D341Med (cell line): ENCODE measurements around the gene UNC5C.

Experiments
- DNase-seq: peaks from one replicate; pipeline ENCODE4 v3.0.0; 2012; ENCODE audit warnings: low spot score

Gene UNC5C

DNA sequence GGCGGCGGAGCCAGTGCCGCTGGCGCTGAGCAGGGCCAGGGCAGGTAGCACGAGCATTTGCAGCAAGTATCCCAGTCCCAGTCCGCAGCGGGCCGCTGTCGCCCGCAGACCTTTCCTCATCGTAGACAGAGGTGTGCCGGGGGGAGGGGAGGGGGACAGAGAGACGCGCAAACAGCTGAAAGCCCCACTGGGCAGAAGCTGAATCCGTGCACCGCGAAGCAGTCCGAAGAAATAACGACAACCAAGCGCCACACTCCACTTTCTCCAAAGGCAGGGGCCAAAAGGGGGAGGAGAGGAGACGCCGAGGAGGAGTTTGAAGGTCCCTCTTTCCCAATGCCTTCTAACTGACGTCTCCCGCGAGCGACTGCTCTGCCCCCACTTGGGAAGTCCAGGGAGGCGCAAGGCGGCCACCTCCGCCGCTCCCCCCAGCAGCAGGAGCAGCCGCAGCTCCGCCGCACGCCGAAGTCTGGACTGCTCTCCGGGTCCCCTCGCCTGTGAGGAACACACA lies at the start of gene UNC5C:
UNC5C (minus strand) TSS at position 236 of the 508 bp plus-strand sequence.
- peak; percentile 58 for DNase-seq

DNA sequence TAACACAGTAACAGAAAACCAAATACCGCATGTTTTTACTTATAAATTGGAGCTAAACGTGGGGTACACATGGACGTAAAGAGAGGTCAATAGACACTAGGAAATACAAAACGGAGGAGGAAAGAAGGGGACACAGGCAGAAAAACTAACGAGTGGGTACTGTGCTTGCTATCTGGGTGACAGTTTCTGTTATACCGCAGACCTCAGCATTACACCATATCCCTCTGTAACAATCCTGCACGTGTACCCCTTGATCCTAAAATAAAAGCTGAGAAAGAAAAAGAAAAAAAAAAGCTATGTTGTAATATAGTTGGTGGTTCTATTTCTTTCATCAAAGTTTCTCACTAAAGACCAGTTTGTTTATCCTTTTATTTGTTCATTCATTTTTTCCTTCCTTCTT lies 47.9 kb upstream of the UNC5C start:
- no peak for DNase-seq

DNA sequence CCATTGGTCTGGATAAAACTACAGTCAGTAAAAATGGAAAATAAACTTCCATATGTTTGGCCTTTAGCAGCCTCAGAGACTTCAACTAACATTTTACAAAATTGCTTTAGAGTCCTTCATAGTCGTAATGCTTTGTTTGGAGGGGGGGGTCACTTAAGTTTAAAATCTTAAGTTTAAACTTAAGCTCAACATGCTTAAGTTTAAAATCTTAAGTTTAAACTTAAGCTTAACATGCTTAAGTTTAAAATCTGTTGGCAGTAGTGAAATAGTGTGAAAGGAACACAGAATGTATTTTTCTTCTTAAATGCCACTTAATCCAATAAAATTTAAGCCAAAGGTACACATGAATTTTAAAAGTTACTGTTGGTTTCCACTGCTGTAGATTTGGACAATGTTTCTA lies 45.9 kb upstream of the UNC5C start:
- DNase-seq: no peak

- DNase-seq: no peak
These were observed 45.2 kb upstream of the UNC5C start for GRCh38 chr4:95594013-95594412.

DNA sequence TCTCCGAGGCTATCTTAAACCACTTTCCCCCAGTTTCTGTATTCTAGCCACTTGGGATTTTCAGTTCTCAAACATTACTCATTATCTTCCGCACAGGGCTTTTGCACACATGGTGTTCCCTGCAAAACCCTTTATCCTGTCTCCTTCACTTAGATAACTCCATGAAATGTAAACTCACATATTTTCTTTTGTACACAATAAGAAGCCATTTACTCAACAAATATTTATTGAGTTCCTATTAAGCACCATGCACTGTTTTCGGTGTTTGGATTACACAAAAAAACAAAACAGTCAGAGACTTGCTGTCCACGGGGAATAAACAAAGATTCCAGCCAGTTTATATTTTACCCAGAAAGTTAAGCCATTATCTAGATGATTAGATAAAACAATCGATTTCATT lies 42.5 kb upstream of the UNC5C start:
- no peak for DNase-seq

GRCh38 chr4:95590615-95591014 lies 41.8 kb upstream of the UNC5C start:
- DNase-seq: no peak

DNA sequence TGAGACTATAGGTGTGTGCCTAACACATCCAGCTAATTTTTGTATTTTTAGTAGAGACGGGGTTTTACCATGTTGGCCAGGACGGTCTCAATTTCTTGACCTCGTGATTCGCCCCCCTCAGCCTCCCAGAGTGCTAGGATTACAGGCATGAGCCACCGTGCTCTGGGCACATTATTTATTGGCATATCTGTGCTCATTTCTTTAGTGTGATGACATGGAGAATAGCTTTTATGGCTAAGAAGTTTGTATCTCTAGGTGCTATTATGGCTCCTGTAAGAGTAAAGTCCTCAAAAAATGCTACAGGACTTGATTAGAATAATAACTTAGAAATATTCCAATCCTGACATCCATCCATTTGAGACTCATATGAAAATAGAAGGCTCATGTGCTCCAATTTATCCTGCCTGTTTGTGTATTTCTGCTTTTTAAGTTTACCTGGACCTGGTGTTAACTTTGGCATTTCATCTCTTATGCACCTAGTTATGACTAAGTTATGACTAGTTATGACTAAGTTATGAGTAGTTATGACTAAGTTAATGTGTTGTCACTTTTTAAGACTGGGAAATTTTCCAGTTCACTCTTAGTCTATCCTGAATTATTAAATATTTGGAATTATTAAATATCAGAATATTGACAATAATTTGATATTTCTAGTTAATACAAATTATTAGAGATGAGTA lies 36.4 kb upstream of the UNC5C start:
- no peak for DNase-seq

GRCh38 chr4:95580226-95580625 lies 31.5 kb upstream of the UNC5C start:
- no peak for DNase-seq

DNA sequence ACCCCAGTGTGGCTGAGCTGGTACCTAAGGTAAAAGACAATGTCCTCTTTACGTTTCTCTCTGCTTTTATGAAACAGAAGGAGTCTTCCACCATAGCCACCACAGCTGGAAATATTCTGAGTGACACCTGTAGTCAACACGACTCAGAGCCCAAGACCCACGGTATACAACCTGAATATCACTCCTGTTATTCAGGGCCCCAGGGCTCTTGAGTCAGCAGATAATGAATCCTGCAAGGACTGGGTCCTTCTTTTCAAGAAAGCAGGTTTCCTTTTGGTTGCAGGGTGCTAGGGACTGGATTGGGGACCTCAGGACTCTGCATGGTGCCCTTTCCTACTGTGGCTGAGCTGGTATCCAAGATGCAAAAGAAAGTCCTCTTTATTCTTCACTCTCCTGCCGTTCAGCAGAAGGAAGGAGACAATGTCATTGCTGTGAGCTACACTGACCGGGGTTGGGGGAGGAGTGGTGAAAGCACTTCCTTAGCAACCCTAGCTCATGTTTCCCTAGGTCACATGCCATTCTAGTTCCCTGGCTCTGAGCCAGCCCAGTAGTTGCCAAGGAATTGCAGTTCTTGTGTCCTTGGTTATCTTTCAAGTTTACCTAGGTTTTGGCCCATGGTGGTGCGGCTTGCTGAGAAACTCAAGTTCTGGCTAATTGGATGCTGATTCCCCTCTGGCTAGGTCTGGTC lies 23.7 kb upstream of the UNC5C start:
- DNase-seq: no peak

- DNase-seq: no peak
These were observed 22.8 kb upstream of the UNC5C start for GRCh38 chr4:95571577-95571976.

GRCh38 chr4:95563638-95564337 lies 15.0 kb upstream of the UNC5C start:
- DNase-seq: no peak

DNA sequence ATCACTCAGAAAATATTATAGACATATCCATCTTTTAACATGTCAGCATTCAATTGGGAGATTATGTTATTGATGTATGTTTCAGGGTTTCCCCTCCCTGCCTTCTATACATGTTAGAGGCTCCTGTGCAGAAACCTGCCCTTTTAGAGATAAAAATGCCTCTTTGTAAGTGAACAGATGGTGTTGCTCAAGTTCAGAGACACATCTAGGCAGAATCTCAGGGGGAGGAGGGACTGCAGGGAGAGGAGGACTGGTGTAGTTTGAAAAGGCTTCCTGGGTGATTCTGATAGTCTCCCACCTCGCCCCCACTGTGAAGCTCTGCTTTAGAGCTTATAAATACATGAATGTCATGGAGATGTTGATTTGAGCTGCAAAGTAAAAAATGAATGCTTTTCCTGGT lies 12.0 kb upstream of the UNC5C start:
- no peak for DNase-seq

DNA sequence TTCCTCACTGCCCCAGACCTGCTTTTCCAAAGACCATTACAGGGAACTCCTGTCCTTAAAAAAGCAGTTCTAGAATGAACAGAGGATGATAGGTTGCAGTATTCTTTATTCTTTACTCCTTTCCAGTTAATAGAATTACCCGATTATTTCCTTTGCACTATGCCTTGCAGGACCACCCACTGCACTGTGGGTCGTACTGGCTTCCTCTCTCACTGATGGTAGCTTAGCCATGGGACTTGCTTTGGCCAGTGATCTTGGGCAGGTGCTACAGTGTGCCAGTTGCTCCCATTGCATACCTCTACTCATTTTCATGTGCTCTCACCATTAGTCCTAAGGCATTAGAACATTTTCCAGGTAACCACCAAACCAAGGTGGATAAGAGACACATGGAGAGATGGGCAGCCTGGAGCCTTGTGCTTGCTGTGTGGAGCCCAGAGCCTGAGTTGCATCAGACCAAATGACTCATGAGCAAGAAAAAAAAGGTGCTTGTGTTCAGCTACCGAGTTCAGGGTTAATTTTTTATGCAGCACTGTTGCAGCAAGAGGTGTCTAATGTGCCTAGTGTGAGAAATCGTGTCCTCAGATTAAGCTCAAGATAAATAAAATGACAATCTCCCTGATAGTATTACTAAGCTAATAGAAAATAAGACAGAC lies 7.6 kb upstream of the UNC5C start:
- DNase-seq: no peak

GRCh38 chr4:95552942-95553550 lies 4.3 kb upstream of the UNC5C start:
- peak; percentile 43 for DNase-seq

- no peak for DNase-seq
These were observed 2.9 kb upstream of the UNC5C start for GRCh38 chr4:95551653-95552052.

GRCh38 chr4:95550115-95550987 lies 1.6 kb upstream of the UNC5C start:
- DNase-seq: no peak

DNA sequence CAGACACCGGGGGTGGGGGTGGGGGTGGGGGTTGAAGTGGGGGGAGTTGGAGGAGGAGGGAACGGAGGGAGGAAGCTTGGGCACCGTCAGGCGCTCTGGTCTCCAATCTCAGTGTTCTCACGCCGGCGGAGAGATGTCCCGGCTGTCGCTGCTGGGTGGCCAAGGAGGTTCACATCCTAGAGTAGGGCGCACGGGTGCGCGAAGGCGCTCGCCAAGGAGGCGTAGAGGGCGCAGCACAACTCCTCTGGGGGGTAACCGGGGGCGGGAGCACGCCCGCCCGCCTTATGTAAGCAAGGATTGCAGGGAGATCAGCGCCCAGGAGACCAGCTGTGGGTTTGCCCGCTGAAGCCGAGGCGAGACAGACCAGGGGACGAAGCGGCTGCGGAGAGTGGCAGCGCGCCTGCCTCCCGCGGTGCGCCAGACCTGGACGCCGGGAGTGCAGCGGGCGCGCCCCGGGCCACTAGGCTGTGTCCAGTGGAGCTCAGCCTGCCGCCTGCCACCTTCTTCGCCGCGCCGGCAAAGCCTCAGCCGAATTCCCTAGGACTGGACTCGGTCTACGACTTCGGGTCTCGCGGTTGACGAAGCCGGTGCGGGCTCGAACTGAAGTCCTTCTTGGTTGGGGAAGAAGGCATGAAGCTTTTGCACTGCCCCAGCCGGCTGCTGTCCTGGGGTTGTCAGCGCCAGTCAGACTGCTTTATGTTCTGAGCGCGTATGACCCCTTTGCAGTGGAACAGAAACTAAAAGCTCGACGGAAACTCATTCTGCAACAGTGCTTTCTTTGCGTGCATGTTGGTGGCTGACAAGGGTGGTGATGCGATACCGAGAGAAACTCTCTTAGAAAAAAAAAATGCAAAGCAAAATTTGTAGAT lies 707 bp upstream of the UNC5C start:
- peak; percentile 66 for DNase-seq

GRCh38 chr4:95547715-95548471 lies 880 bp downstream of the UNC5C start:
- peak; percentile 48 for DNase-seq
